HEK293T (cell line): Measurements from ENCODE around the gene CPNE6.

Experiments used
- CTCF ChIA-PET: fragments of 350-600 bp; formaldehyde crosslinking; extraction: SDS; loops from one replicate; lab custom pipeline; 2021; ENCODE audit warnings: antibody characterized with exemption, inconsistent platforms; lab: Yijun Ruan, JAX
- POLR2A ChIA-PET: fragments of 350-600 bp; formaldehyde crosslinking; extraction: SDS; loops from one replicate; lab custom pipeline; 2020; ENCODE audit warnings: antibody characterized with exemption, inconsistent platforms; lab: Yijun Ruan, JAX
- DNase-seq: peaks from one replicate; pipeline ENCODE4 v3.0.0; 2012; ENCODE audit warnings: mixed read lengths; ENCODE audit errors: extremely low spot score
- ARNT ChIP-seq: fragments of 450-650 bp; IDR thresholded peaks from 2 replicates; pipeline ENCODE4 v1.6.1; 2017; ENCODE audit warnings: mild to moderate bottlenecking
- BHLHE40 ChIP-seq: fragments of 450-650 bp; IDR thresholded peaks from 2 replicates; pipeline ENCODE4 v1.6.1; 2016; ENCODE audit warnings: mild to moderate bottlenecking, moderate library complexity, borderline replicate concordance
- CTBP1 ChIP-seq: fragments of 450-650 bp; IDR thresholded peaks from 2 replicates; pipeline ENCODE4 v1.6.1; 2016; ENCODE audit warnings: borderline replicate concordance
- ELF4 ChIP-seq: fragments of 450-650 bp; IDR thresholded peaks from 2 replicates; pipeline ENCODE4 v1.6.1; 2017; ENCODE audit warnings: antibody characterized with exemption
- FOXA1 ChIP-seq: fragments of 450-650 bp; IDR thresholded peaks from 2 replicates; pipeline ENCODE4 v1.6.1; 2016; ENCODE audit warnings: mild to moderate bottlenecking
- FOXK2 ChIP-seq: fragments of 450-650 bp; IDR thresholded peaks from 2 replicates; pipeline ENCODE4 v1.6.1; 2016; ENCODE audit warnings: mild to moderate bottlenecking
- FOXM1 ChIP-seq: fragments of 450-650 bp; IDR thresholded peaks from 2 replicates; pipeline ENCODE4 v1.6.1; 2017; ENCODE audit warnings: mild to moderate bottlenecking, borderline replicate concordance
- HDGF ChIP-seq: fragments of 450-650 bp; IDR thresholded peaks from 2 replicates; pipeline ENCODE4 v1.6.1; 2017; ENCODE audit warnings: antibody characterized with exemption, borderline replicate concordance
- L3MBTL2 ChIP-seq: fragments of 450-650 bp; conservative IDR thresholded peaks from 2 replicates; pipeline ENCODE4 v1.6.1; 2016; ENCODE audit warnings: mild to moderate bottlenecking
- LEF1 ChIP-seq: fragments of 450-650 bp; IDR thresholded peaks from 2 replicates; pipeline ENCODE4 v1.6.1; 2017; ENCODE audit warnings: mild to moderate bottlenecking, borderline replicate concordance
- NFRKB ChIP-seq: fragments of 450-650 bp; IDR thresholded peaks from 2 replicates; pipeline ENCODE4 v1.6.1; 2016; ENCODE audit warnings: mild to moderate bottlenecking, moderate library complexity
- PKNOX1 ChIP-seq: fragments of 450-650 bp; IDR thresholded peaks from 2 replicates; pipeline ENCODE4 v1.6.1; 2016
- SP1 ChIP-seq: fragments of 450-650 bp; IDR thresholded peaks from 2 replicates; pipeline ENCODE4 v1.6.1; 2017
- SUZ12 ChIP-seq: fragments of 450-650 bp; IDR thresholded peaks from 2 replicates; pipeline ENCODE4 v1.6.1; 2016; ENCODE audit warnings: mild to moderate bottlenecking
- TARDBP ChIP-seq: fragments of 450-650 bp; IDR thresholded peaks from 2 replicates; pipeline ENCODE4 v1.6.1; 2016
- ZNF384 ChIP-seq: fragments of 450-650 bp; IDR thresholded peaks from 2 replicates; pipeline ENCODE4 v1.6.1; 2016

CPNE6 gene

DNA sequence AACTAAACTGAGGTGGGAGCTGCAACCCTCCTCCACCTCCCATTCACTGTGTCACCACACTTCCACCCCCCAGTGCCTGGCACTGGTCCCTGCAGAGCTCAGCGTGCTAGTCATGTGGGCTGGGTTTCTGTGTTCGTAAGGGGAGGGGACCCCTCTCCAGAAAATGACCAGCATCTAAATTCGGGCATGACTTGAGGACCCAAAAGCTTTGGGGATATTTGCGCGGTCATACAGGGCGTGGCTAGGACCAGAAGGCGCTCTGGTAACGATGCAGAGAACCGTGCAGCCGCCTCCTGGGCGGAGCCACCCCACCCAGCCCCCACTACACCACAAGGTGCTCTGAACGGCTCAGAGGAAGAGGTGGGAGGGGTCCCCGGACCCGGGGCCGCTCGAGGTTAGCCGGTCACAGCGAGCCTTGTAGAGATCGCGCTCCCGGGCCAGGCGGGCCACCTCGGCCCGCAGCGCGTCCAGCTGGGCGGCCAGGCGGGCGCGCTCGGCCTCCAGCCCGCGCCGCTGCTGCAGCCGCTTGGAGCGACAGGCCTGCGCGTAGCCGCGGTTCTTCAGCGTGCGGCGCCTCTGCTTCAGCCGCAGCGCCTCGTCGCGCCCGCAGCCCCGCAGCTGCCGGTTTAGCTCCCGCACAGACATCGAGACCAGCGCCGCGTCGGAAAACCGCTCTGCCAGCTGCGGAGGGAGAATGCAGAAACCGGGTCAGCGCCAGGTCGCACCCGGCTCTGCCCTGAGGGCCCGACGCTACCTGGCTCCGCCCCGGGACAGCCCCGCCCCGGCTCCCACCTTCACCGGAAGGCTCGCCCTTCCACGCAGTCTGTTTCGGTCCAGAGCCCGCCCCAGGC, 9.8 kb downstream of the CPNE6 start:
- ChIA-PET POLR2A (interaction anchor here (0.8 to 6.4 kb wide), 16 partner anchors 8 to 67 kb away, joined by 3 to 76 read pairs (median 5); partner anchors contain the start of genes CARMIL3, DCAF11, EMC9 and NRL), CTCF (interaction anchor here (0.6 to 3.9 kb wide), 5 partner anchors 10 to 80 kb away, joined by 3 to 36 read pairs (median 13); partner anchors contain the start of genes DCAF11, IRF9 and NRL)
- TF ChIP-seq LEF1 (no peak), SP1 (no peak), FOXK2 (no peak), ZNF384 (no peak), CTBP1 (no peak), L3MBTL2 (peak; percentile 21; the same call in 1 of the 2 replicates), FOXA1 (no peak)
- peak; percentile 62 for DNase-seq

- no peak for DNase-seq
- ChIA-PET CTCF (interaction anchor here (0.7 to 3.9 kb wide), 4 partner anchors 9 to 27 kb away, joined by 4 to 36 read pairs (median 17); no protein-coding TSS in a partner anchor), POLR2A (interaction anchor here (0.9 to 6.4 kb wide), 8 partner anchors 8 to 32 kb away, joined by 3 to 76 read pairs (median 6); partner anchors contain the start of genes DCAF11, NRL and PCK2)
- TF ChIP-seq SP1 = no peak
- no peak for TF ChIP-seq LEF1
- no peak for TF ChIP-seq ARNT
- TF ChIP-seq ELF4 = no peak
- TF ChIP-seq L3MBTL2 = no peak
- no peak for TF ChIP-seq FOXK2
- TF ChIP-seq NFRKB = no peak
- TF ChIP-seq CTBP1 = no peak
Measured at GRCh38 chr14:24081739-24082211, 10.4 kb downstream of the CPNE6 start.

DNA sequence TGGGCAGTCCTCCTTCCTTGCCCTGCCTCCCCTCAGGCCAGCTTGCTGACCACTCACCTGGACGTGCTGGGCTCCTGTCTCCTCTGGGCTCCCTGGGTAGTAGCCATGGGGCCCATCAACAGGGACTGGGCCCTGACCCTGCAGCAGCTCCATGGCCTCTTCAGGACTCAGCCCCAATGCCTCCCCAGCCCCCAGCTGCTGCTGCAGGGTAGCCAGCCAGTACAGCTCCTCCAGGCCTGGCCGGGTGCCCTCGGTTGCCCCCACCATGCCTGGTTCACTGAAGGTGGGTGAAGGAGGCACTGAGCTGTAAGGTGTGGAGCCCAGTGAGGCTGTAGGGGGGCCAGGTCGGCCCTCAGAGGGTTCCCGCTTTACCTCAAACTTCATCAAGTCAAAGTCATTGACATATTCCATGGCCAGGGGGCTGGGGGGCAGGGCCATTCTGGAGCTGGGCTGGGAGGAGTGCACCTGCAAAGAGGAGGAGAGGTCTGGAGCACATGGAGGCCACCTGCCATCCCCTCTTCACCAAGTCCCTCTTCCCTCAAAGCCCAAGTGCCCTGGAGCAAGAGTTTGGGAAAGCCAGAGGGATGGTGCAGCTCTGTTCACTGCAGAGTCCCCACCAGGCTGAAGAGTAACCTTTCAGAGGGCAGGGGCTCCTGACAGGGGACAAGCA, 11.2 kb downstream of the CPNE6 start:
- TF ChIP-seq CTBP1 (no peak), SUZ12 (no peak), PKNOX1 (no peak), ARNT (no peak), ZNF384 (no peak), LEF1 (no peak), TARDBP (no peak), BHLHE40 (no peak), SP1 (no peak), FOXK2 (no peak)
- CTCF ChIA-PET = interaction anchor here (0.6 to 3.9 kb wide), 5 partner anchors 8 to 44 kb away, joined by 3 to 36 read pairs (median 4); partner anchors contain the start of gene CPNE6
- no peak for DNase-seq
- POLR2A ChIA-PET = interaction anchor here (1.3 to 6.4 kb wide), 5 partner anchors 12 to 32 kb away, joined by 3 to 76 read pairs (median 10); partner anchors contain the start of genes DCAF11, NRL and PCK2

GRCh38 chr14:24083462-24083861, 12.1 kb downstream of the CPNE6 start:
- ChIA-PET POLR2A (interaction anchor here (2.0 to 6.4 kb wide), 3 partner anchors 11 to 31 kb away, joined by 8 to 76 read pairs (median 8); partner anchors contain the start of genes CARMIL3, DCAF11, NRL and PCK2), CTCF (no interaction called here)
- TF ChIP-seq ARNT = no peak
- no peak for TF ChIP-seq BHLHE40
- no peak for TF ChIP-seq HDGF
- no peak for TF ChIP-seq TARDBP
- TF ChIP-seq ZNF384 = no peak
- TF ChIP-seq ELF4 = no peak
- no peak for TF ChIP-seq CTBP1
- no peak for TF ChIP-seq FOXM1
- TF ChIP-seq FOXA1 = no peak
- no peak for TF ChIP-seq L3MBTL2
- no peak for TF ChIP-seq LEF1
- TF ChIP-seq FOXK2 = no peak
- TF ChIP-seq PKNOX1 = no peak

DNA sequence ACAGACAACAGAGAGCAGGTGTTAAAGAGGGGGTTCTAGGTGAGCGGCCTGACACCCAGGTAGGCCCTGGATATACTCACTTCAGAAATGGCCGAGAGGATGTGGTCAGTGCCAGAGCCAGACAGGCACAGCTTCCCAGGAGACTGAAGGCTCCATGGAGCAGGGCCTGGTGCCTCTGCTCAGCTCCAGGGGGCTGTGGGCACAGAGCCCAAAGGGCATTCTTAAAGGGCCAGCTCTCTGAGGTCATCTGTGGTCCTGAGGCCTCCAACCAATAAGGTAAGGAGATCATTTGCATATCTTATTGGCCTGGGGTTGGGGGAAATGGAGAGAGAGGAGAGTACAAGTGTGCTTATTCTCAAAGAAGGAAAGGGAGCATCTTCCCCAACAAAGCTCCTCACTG, 13.1 kb downstream of the CPNE6 start:
- ChIA-PET CTCF (interaction anchor here (2.5 kb wide), 1 partner anchor 26 kb away, joined by 8 read pairs; no protein-coding TSS in a partner anchor), POLR2A (interaction anchor here (1.8 to 2.4 kb wide), 3 partner anchors 9 to 32 kb away, joined by 8 to 18 read pairs (median 8); partner anchors contain the start of genes CARMIL3, DCAF11, NRL and PCK2)
- no peak for DNase-seq
- TF ChIP-seq NFRKB (no peak), ARNT (no peak), TARDBP (no peak), BHLHE40 (no peak), SP1 (no peak), L3MBTL2 (no peak)

More at GRCh38 chr14:24083462-24083861, 12.1 kb downstream of the CPNE6 start:
- no peak for DNase-seq

GRCh38 chr14:24085215-24085614, 13.9 kb downstream of the CPNE6 start:
- POLR2A ChIA-PET = interaction anchor here (1.8 to 2.4 kb wide), 3 partner anchors 9 to 33 kb away, joined by 8 to 18 read pairs (median 8); partner anchors contain the start of genes CARMIL3, DCAF11, NRL and PCK2
- TF ChIP-seq ZNF384 (no peak), LEF1 (no peak), HDGF (no peak), TARDBP (no peak), BHLHE40 (no peak), L3MBTL2 (no peak), FOXA1 (no peak), FOXM1 (no peak), CTBP1 (no peak), FOXK2 (no peak), NFRKB (no peak), PKNOX1 (no peak), SUZ12 (no peak), ARNT (no peak), SP1 (no peak), ELF4 (no peak)

More at GRCh38 chr14:24085215-24085614, 13.9 kb downstream of the CPNE6 start:
- DNase-seq = no peak
- CTCF ChIA-PET = interaction anchor here (2.5 kb wide), 1 partner anchor 27 kb away, joined by 8 read pairs; no protein-coding TSS in a partner anchor
